Measurements from ENCODE around the gene SEPTIN1. TPM values are rescaled to one million over a fixed set of nuclear protein-coding genes. Genes with fewer than 3 reads are reported as not detected.
"Not testable (repeated sequence)": the region's sequence is repeated elsewhere in the genome, so short reads cannot be mapped to it uniquely, and the experiment has no call there.

Gene SEPTIN1
- total RNA-seq, 2 experiments from 2014 or later: 155 to 159 TPM

DNA sequence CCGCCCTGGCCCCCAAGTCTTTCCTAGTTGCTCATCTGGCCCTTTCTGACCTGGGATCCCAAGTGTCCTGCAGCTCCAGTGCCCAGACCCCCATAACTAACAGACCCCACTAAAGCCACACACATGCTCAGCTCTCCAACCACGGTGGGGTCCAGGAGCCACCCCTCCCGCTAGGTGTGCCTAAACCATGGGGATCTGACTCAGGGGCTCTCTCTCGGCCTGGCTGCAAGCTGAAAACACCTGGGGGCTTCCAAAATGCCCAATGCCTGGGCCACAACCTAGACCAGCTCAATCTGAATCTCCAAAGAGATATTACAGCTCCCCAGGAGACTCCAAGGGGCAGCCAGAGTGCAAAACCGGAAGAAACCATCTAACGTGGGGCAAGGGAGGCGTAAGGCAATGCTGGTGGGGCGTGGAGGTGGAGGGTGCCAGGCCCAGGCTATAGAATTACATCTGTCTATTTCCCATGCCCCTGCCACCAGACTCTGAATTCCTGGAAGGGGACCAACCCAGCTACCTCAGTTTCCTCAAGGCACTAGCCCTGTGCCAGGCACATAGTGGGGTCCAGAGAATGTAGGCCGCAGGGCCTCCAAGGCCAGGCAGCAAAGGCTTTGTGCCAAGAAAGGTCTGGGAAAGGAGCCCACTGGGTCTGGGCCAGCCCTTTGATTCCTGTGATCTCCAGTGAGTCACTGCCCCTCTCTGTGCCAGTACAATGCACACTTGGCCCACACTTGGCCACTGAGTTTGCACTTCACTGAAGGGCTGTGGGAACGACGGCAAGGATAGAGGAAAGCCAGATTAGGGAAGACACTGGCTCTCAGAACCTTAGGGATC lies 30.6 kb downstream of the SEPTIN1 start:
- no peak for ATAC-seq
- ChIA-PET POLR2A (interaction anchor here (0.9 kb wide), 1 partner anchor 19 kb away, joined by 5 read pairs; the partner anchor contains the start of gene TBC1D10B), CTCF (interaction anchor here (0.6 to 0.7 kb wide), 2 partner anchors 8 to 14 kb away, joined by 3 read pairs; no protein-coding TSS in a partner anchor)
- Mint-ChIP-seq H3K4me3 (no peak overlapping the region), H3K27me3 (no peaks in the 10 kb centered on the region), H3K36me3 (ENCODE audit: low read depth) (peaks cover 31% of the 10 kb centered on the region), H3K27ac (peak overlapping the region; percentile 55), H3K9me3 (ENCODE audit: low read depth) (no peaks in the 10 kb centered on the region), H3K4me1 (peaks cover 41% of the 10 kb centered on the region)
- no peak for DNase-seq
- intact Hi-C loops (cut with DNase I, micrococcal nuclease): no loop called here

DNA sequence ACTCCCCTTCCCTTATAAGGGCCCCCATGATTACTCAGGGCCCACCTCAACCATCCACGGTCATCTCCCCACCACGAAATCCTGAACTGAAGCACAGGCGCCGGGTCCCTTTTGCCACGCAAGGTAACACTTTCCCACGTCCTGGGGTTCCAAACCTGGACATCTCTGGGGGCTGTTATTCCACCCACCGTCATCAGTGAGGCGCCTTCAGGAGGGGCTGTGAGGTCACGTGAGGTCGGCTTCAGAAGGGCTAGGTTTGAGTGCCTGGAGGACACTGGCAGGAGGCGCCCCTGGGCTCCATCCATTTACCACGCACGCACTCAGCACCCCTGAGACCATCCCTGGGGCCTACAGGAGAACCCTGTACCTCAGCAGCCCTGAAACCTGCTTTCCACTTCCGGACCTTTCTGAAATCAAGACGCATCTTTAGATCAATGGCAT lies 31.3 kb downstream of the SEPTIN1 start:
- ChIA-PET CTCF (interaction anchor here (1.4 kb wide), 1 partner anchor 20 kb away, joined by 4 read pairs; the partner anchor contains the start of gene TBC1D10B), POLR2A (interaction anchor here (0.9 kb wide), 1 partner anchor 20 kb away, joined by 5 read pairs; the partner anchor contains the start of gene TBC1D10B)
- no peak for ATAC-seq
- Mint-ChIP-seq H3K27me3 (no peaks in the 10 kb centered on the region), H3K9me3 (ENCODE audit: low read depth) (no peaks in the 10 kb centered on the region), H3K36me3 (ENCODE audit: low read depth) (peaks cover 31% of the 10 kb centered on the region), H3K4me1 (peaks cover 37% of the 10 kb centered on the region), H3K27ac (peak overlapping the region; percentile 85), H3K4me3 (no peak overlapping the region)
- intact Hi-C loops (cut with DNase I, micrococcal nuclease): no loop called here
- no peak for DNase-seq

DNA sequence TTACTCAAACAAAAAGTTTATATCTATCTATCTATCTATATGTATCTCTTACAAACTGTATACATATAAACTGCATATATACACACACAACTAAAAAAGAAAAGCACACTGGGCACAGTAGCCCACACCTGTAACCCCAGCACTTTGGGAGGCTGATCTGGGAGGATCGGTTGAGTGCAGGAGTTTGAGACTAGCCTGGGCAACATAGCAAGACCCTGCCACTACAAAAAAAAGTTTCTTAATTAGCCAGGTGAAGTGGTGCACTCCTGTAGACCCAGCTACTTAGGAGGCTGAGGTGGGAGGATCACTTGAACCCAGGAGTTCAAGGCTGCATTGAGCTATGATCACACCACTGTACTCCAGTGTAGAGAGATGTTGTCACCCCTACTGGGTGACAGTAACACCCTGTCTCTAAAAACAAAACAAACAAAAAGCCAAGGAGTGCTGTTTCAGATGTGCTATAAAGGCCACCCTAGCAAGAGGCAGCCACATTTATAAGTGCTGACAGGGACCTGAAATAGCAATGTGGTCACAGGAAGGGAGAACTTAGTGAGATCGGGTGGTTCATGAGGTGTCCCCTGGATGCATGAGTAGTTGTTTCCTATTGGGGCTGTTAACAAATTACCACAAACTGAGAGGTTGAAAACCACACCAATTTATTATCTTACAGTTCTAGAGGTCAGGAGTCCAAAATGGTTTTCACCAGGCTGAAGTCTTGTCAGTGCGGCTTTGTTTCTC lies 32.1 kb downstream of the SEPTIN1 start:
- H3K27me3 Mint-ChIP-seq: no peaks in the 10 kb centered on the region
- ChIA-PET CTCF (interaction anchor here (0.6 to 1.4 kb wide), 3 partner anchors 20 to 80 kb away, joined by 4 read pairs; partner anchors contain the start of genes DCTPP1 and TBC1D10B), POLR2A (no interaction called here)
- ATAC-seq (peak; percentile 40), DNase-seq (peak; percentile 45)
- peak overlapping the region; percentile 85 for H3K27ac Mint-ChIP-seq
- H3K36me3 Mint-ChIP-seq (ENCODE audit: low read depth): peaks cover 31% of the 10 kb centered on the region
- intact Hi-C loops (cut with DNase I, micrococcal nuclease): no loop called here
- H3K9me3 Mint-ChIP-seq (ENCODE audit: low read depth): no peaks in the 10 kb centered on the region
- H3K4me1 Mint-ChIP-seq: peaks cover 36% of the 10 kb centered on the region
- H3K4me3 Mint-ChIP-seq: no peak overlapping the region

DNA sequence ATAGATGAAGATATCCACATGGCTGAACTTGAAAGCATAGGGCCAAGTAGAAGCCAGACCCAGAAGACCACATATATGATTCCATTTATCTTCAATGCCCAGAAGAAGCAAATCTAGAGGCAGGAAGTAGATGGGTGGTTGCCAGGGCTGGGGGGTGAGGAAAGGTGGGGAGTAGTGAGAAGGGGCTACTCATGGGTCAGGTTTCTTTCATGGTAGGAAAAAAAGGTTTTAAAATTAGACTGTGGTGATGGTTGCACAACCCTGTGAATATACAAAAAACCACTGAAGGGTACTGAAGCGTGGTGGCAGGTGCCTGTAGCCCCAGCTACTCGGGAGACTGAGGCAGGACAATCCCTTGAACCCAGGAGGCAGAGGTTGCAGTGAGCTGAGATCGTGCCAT lies 32.7 kb downstream of the SEPTIN1 start:
- Mint-ChIP-seq H3K27ac (peak overlapping the region; percentile 63), H3K9me3 (ENCODE audit: low read depth) (no peaks in the 10 kb centered on the region), H3K4me3 (no peak overlapping the region), H3K36me3 (ENCODE audit: low read depth) (peaks cover 31% of the 10 kb centered on the region), H3K27me3 (no peaks in the 10 kb centered on the region), H3K4me1 (peaks cover 36% of the 10 kb centered on the region)
- ATAC-seq: no peak
- ChIA-PET CTCF (interaction anchor here (0.6 to 1.4 kb wide), 3 partner anchors 21 to 80 kb away, joined by 4 read pairs; partner anchors contain the start of genes DCTPP1 and TBC1D10B), POLR2A (interaction anchor here (0.7 kb wide), 1 partner anchor 126 kb away, joined by 4 read pairs; no protein-coding TSS in a partner anchor)
- no peak for DNase-seq
- intact Hi-C loops (cut with DNase I, micrococcal nuclease): no loop called here

DNA sequence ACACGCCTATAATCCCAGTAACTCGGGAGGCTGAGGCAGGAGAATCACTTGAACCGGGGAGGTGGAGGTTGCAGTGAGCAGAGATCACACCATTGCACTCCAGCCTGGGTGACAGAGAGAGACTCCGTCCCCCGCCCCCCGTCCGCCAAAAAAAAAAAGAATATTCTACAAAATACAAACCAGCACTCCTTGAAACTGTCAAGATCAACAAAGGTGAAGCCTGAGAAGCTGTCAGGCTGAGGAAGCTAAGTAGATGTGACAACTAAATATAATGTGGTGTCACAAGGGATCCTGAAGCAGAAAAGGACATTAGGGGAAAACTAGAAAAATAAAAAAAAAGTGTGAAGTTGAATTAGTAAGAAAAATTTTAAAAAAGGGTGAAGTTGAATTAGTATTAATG lies 33.4 kb downstream of the SEPTIN1 start:
- no peak overlapping the region for H3K4me3 Mint-ChIP-seq
- H3K27me3 Mint-ChIP-seq: no peaks in the 10 kb centered on the region
- ChIA-PET CTCF (no interaction called here), POLR2A (interaction anchor here (0.6 to 0.7 kb wide), 2 partner anchors 22 to 127 kb away, joined by 4 read pairs; no protein-coding TSS in a partner anchor)
- H3K27ac Mint-ChIP-seq: peak overlapping the region; percentile 60
- ATAC-seq: no peak
- no peaks in the 10 kb centered on the region for H3K9me3 Mint-ChIP-seq (ENCODE audit: low read depth)
- peaks cover 28% of the 10 kb centered on the region for H3K36me3 Mint-ChIP-seq (ENCODE audit: low read depth)
- intact Hi-C loops (cut with DNase I, micrococcal nuclease): no loop called here
- H3K4me1 Mint-ChIP-seq: peaks cover 29% of the 10 kb centered on the region
- DNase-seq: no peak

DNA sequence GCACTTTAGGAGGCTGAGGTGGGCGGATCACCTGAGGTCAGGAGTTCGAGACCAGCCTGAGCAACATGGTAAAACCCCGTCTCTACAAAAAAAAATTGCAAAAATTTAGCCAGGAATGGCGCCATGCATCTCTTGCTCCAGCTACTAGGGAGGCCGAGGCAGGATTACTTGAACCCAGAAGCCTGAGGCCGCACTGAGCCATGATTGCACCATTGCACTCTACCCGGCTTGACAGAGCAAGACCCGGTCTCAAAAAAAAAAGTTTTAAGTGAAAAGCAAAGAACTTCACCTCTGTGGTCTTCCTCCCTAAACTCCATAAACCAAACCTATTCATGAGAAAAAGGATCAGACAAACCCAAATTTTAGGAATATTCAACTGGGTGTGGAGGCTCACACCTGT lies 34.2 kb downstream of the SEPTIN1 start:
- POLR2A ChIA-PET: no interaction called here
- CTCF ChIA-PET: no interaction called here
- H3K4me3 Mint-ChIP-seq: no peak overlapping the region
- H3K9me3 Mint-ChIP-seq (ENCODE audit: low read depth): no peaks in the 10 kb centered on the region
- H3K4me1 Mint-ChIP-seq: peaks cover 23% of the 10 kb centered on the region
- H3K27ac Mint-ChIP-seq: no peak overlapping the region
- ATAC-seq (no peak), DNase-seq (no peak)
- peaks cover 23% of the 10 kb centered on the region for H3K36me3 Mint-ChIP-seq (ENCODE audit: low read depth)
- intact Hi-C loops (cut with DNase I, micrococcal nuclease): no loop called here
- no peaks in the 10 kb centered on the region for H3K27me3 Mint-ChIP-seq

DNA sequence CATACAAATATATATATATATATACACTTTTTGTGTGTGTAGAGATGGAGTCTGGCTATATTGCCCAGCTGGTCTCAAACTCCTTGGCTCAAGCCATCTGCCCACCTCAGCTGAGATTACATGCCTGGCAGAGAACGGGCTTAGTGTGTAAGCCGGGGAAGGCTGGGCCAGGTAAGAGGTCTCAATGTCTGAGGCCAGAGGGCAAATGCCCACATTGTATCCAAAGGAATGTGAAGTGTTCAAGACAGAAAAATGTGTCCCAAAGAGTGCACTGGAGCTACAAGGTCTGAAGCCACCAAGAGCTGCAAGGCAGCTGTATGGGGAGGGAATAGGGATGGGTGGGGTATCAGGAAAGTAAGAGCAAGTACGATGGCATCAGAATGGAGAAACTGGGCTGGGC lies 36.1 kb downstream of the SEPTIN1 start:
- intact Hi-C loops (cut with DNase I, micrococcal nuclease): no loop called here
- DNase-seq (no peak), ATAC-seq (no peak)
- Mint-ChIP-seq H3K27me3 (no peaks in the 10 kb centered on the region), H3K36me3 (ENCODE audit: low read depth) (peaks cover 13% of the 10 kb centered on the region), H3K4me3 (no peak overlapping the region), H3K4me1 (peaks cover 18% of the 10 kb centered on the region), H3K27ac (no peak overlapping the region), H3K9me3 (ENCODE audit: low read depth) (no peaks in the 10 kb centered on the region)
- ChIA-PET CTCF (no interaction called here), POLR2A (no interaction called here)

DNA sequence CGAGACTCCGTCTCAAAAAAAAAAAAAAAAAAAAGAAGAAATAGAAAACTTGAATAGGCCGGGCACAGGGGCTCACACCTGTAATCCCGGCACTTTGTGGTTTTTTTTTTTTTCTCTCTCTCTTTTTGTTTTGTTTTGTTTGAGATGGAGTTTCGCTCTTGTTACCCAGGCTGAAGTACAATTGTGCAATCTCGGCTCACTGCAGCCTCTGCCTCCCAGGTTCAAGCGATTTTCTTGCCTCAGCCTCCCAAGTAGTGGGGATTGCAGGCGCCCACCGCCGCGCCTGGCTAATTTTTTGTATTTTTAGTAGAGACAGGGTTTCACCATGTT lies 38.9 kb downstream of the SEPTIN1 start:
- H3K27ac Mint-ChIP-seq; H3K4me1 Mint-ChIP-seq; H3K9me3 Mint-ChIP-seq (ENCODE audit: low read depth); intact Hi-C loops (cut with DNase I, micrococcal nuclease); H3K27me3 Mint-ChIP-seq; ATAC-seq; H3K36me3 Mint-ChIP-seq (ENCODE audit: low read depth); H3K4me3 Mint-ChIP-seq; DNase-seq; POLR2A ChIA-PET: not testable (repeated sequence)
- CTCF ChIA-PET: interaction anchor here (1.0 kb wide), 1 partner anchor 8 kb away, joined by 3 read pairs; no protein-coding TSS in a partner anchor

DNA sequence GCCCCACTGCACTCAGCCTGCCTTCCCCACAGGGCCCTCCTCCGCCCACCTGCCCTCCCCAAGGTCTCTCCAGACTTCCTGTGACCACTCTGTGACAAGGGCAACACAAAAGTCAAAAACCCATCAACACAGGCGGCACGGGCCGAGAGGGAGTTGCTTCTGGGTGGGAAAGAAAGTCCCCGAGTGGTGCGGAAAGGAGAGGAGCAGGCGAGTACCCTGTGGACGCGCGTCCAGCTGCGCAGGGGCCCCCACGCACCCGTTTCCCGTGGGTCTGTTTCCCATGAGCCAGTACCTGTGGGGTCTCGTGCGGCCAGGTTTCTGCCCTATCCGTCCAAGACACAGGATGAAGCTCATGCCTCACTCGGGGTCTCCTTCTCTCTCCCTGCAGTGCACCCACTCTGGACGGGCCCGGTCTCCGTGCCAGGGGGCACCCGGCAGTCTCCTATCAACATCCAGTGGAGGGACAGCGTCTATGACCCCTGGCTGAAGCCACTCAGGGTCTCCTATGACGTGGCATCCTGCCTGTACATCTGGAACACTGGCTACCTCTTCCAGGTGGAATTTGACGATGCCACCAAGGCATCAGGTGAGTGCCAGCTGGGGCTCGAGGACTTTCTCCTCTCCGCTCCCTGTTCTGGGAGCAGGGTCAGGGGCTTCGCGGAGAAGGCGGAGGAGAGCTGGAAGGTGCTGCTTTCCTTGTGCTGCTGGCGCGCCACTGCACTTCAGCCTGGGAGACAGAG lies 39.4 kb downstream of the SEPTIN1 start:
- CTCF ChIA-PET: interaction anchor here (1.0 kb wide), 1 partner anchor 9 kb away, joined by 3 read pairs; no protein-coding TSS in a partner anchor
- no peak overlapping the region for H3K27ac Mint-ChIP-seq
- intact Hi-C loops (cut with DNase I, micrococcal nuclease): no loop called here
- ATAC-seq: no peak
- POLR2A ChIA-PET: no interaction called here
- no peak overlapping the region for H3K4me3 Mint-ChIP-seq
- DNase-seq: no peak
- H3K4me1 Mint-ChIP-seq: peaks cover 7% of the 10 kb centered on the region
- no peaks in the 10 kb centered on the region for H3K27me3 Mint-ChIP-seq
- H3K36me3 Mint-ChIP-seq (ENCODE audit: low read depth): peaks cover 4% of the 10 kb centered on the region
- no peaks in the 10 kb centered on the region for H3K9me3 Mint-ChIP-seq (ENCODE audit: low read depth)

DNA sequence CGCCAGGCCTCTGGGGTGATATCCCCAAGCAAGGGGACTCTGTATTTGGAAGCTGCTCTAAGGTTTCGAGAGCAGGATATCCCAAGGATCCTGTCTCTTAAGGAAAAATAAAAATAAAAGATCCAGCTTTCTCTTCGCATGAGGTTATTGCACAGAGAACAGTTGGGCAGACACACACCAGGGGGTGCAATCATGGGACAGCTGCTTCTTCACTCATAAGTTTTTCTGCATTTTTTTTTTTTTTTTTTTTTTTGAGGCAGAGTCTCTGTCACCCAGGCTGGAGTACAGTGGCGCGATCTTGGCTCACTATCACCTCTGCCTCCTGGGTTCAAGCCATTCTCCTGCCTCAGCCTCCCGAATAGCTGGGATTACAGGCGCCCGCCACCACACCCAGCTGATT lies 40.4 kb downstream of the SEPTIN1 start:
- H3K36me3 Mint-ChIP-seq (ENCODE audit: low read depth); H3K27me3 Mint-ChIP-seq; H3K4me3 Mint-ChIP-seq; H3K27ac Mint-ChIP-seq; DNase-seq; intact Hi-C loops (cut with DNase I, micrococcal nuclease); H3K9me3 Mint-ChIP-seq (ENCODE audit: low read depth); H3K4me1 Mint-ChIP-seq; POLR2A ChIA-PET: not testable (repeated sequence)
- CTCF ChIA-PET: interaction anchor here (1.3 kb wide), 1 partner anchor 68 kb away, joined by 3 read pairs; no protein-coding TSS in a partner anchor
- peak; percentile 42 for ATAC-seq

DNA sequence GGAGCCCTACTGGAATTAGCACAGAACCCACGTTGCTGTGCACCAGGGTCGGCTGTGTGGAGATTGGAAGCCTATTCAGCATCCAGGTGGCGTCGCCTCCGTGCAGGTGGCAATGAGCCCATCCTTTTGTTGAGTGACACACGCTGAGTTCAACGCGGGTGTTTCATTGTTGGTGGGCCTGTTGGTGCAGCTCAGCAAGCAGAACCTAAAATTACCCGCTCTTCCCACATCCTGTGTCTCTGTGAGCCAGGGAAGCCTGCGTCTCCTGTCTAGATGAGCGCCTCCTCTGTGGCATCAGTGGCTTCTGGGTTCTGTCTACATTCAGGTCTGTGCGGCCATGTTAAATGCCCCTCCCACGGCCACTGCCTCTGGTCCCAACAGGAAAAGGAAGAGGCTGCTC lies 41.7 kb downstream of the SEPTIN1 start:
- Mint-ChIP-seq H3K36me3 (ENCODE audit: low read depth) (peaks cover 4% of the 10 kb centered on the region), H3K27ac (no peak overlapping the region), H3K27me3 (no peaks in the 10 kb centered on the region), H3K4me1 (peaks cover 12% of the 10 kb centered on the region), H3K9me3 (ENCODE audit: low read depth) (no peaks in the 10 kb centered on the region), H3K4me3 (no peak overlapping the region)
- ChIA-PET CTCF (no interaction called here), POLR2A (no interaction called here)
- peak; percentile 48 for ATAC-seq
- intact Hi-C loops (cut with DNase I, micrococcal nuclease): no loop called here
- DNase-seq: no peak

All from activated CD4-positive, alpha-beta T cell treated with anti-CD3 and anti-CD28 coated beads for 36 hours (primary cell).